Endodermal cell (in vitro differentiated cells): ENCODE data around the gene ASPA. TPM values are rescaled to one million over a fixed set of nuclear protein-coding genes. Genes with fewer than 3 reads are reported as not detected.

Experiments used
- DNase-seq: peaks from one replicate; pipeline ENCODE4 v3.0.0-alpha.2; 2017
- H3K27ac ChIP-seq: 2 replicates; pipeline ENCODE4 v1.5.1; 2013; ENCODE audit warnings: mild to moderate bottlenecking, low read depth, low read length, moderate library complexity
- H3K27me3 ChIP-seq: 2 replicates; pipeline ENCODE4 v1.6.1; 2013; ENCODE audit warnings: mild to moderate bottlenecking, low read length, moderate library complexity; ENCODE audit not compliant: insufficient read depth, control insufficient read depth, poor library complexity, severe bottlenecking
- H3K36me3 ChIP-seq: 2 replicates; pipeline ENCODE4 v1.7.0; 2013; ENCODE audit warnings: mild to moderate bottlenecking, low read length, moderate library complexity; ENCODE audit not compliant: control insufficient read depth, insufficient read depth
- H3K4me1 ChIP-seq: one replicate; pipeline ENCODE4 v1.7.0; 2013; ENCODE audit warnings: low read length; ENCODE audit not compliant: control insufficient read depth, insufficient read depth
- H3K4me3 ChIP-seq: 2 replicates; pipeline ENCODE4 v1.5.1; 2013; ENCODE audit warnings: mild to moderate bottlenecking, low read length, moderate library complexity
- H3K9ac ChIP-seq: 2 replicates; pipeline ENCODE4 v1.6.1; 2013; ENCODE audit warnings: mild to moderate bottlenecking, low read length, moderate library complexity; ENCODE audit not compliant: poor library complexity, severe bottlenecking; ENCODE audit errors: extremely low read depth
- H3K9me3 ChIP-seq: 2 replicates; pipeline ENCODE4 v1.6.1; 2013; ENCODE audit warnings: mild to moderate bottlenecking, low read length, moderate library complexity; ENCODE audit not compliant: control insufficient read depth
- H3K27ac Mint-ChIP-seq: 2 replicates; pipeline ENCODE4 v1.8.0; 2020; ENCODE audit warnings: mixed read lengths
- H3K27me3 Mint-ChIP-seq: 2 replicates; pipeline ENCODE4 v1.8.0; 2021; ENCODE audit warnings: mild to moderate bottlenecking, mixed read lengths; ENCODE audit not compliant: insufficient read depth
- H3K36me3 Mint-ChIP-seq: 2 replicates; pipeline ENCODE4 v1.8.0; 2020; ENCODE audit warnings: low read depth, mixed read lengths
- H3K4me1 Mint-ChIP-seq: 2 replicates; pipeline ENCODE4 v1.8.0; 2020; ENCODE audit warnings: mixed read lengths
- H3K4me3 Mint-ChIP-seq: 2 replicates; pipeline ENCODE4 v1.8.0; 2020; ENCODE audit warnings: mild to moderate bottlenecking, moderate library complexity, mixed read lengths
- H3K9me3 Mint-ChIP-seq: 2 replicates; pipeline ENCODE4 v1.8.0; 2020; ENCODE audit warnings: mild to moderate bottlenecking, mixed read lengths
- WGBS, 2 experiments: methylation state at CpG; one replicate each; pipeline versions ENCODE4 v1.1.5 to v1.1.7; 2013; ENCODE audit warnings: missing lambda C conversion rate in 2 of 2, mixed read lengths in 1 of 2; ENCODE audit not compliant: insufficient coverage in 1 of 2, insufficient read length in 1 of 2; 5-methylcytosine and 5-hydroxymethylcytosine counted together
- total RNA-seq, 2 donors: library from RNA; stranded (reverse); fragmentation: NEBNext Ultra II Directional in 1 of 2; extraction: Animal tissue kit (Norgen Biotek cat#: 25700) in 1 of 2; gene quantifications; 2 replicates in 1 of 2; 3 replicates in 1 of 2; pipeline ENCODE4 v1.2.1, GENCODE V29; 2021
- TF ChIP-seq, protein P1 (sequence below): fragments of 200-600 bp; sonication (generic); conservative IDR thresholded peaks from 2 replicates; pipeline ENCODE4 v1.5.0; 2021; ENCODE audit warnings: antibody characterized with exemption, mild to moderate bottlenecking

The ASPA gene
- total RNA-seq, 2 donors from 2014 or later, result not detected

GRCh38 chr17:3543453-3543852 is 67.7 kb downstream of the ASPA start:
- H3K4me1 ChIP-seq, result peaks cover 5% of the 10 kb centered on the region
- Mint-ChIP-seq H3K27me3 (peaks cover 8% of the 10 kb centered on the region), H3K4me1 (peaks cover 23% of the 10 kb centered on the region), H3K27ac (no peak overlapping the region), H3K36me3 (no peaks in the 10 kb centered on the region), H3K9me3 (no peaks in the 10 kb centered on the region), H3K4me3 (no peak overlapping the region)
- H3K27ac ChIP-seq, result no peak overlapping the region
- H3K36me3 ChIP-seq, result no peaks in the 10 kb centered on the region
- H3K27me3 ChIP-seq, result no peaks in the 10 kb centered on the region
- no peaks in the 10 kb centered on the region for H3K9me3 ChIP-seq
- DNase-seq, result peak; percentile 41
- H3K4me3 ChIP-seq, result no peak overlapping the region
- TF ChIP-seq, protein P1, sequence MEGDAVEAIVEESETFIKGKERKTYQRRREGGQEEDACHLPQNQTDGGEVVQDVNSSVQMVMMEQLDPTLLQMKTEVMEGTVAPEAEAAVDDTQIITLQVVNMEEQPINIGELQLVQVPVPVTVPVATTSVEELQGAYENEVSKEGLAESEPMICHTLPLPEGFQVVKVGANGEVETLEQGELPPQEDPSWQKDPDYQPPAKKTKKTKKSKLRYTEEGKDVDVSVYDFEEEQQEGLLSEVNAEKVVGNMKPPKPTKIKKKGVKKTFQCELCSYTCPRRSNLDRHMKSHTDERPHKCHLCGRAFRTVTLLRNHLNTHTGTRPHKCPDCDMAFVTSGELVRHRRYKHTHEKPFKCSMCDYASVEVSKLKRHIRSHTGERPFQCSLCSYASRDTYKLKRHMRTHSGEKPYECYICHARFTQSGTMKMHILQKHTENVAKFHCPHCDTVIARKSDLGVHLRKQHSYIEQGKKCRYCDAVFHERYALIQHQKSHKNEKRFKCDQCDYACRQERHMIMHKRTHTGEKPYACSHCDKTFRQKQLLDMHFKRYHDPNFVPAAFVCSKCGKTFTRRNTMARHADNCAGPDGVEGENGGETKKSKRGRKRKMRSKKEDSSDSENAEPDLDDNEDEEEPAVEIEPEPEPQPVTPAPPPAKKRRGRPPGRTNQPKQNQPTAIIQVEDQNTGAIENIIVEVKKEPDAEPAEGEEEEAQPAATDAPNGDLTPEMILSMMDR, result no peak
- H3K9ac ChIP-seq, result no peak overlapping the region
- 91 to 98% methylated on average over 6 to 10 of the region's 10 CpGs for WGBS, 2 experiments

DNA sequence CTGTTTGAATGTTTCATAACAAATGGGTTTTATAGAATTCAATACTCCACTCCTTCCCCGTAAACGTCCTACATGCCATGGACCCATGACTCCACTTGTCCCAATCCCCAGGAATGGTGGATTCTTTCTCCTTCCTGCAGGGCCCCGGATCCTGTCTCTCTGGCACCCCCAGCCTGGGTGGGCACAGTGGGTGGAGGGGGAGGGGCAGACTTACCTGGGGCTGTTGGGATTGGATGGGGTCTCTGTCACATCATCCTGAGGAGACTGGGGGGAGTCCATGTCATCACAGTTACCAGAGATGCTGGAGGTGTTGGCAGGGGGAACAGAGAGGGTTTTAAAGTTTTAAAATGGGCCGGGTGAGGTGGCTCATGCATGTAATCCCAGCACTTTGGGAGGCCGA is 68.6 kb downstream of the ASPA start:
- Histone ChIP-seq H3K4me3 (no peak overlapping the region), H3K27me3 (no peaks in the 10 kb centered on the region), H3K9me3 (no peaks in the 10 kb centered on the region), H3K36me3 (no peaks in the 10 kb centered on the region), H3K9ac (no peak overlapping the region), H3K4me1 (peaks cover 5% of the 10 kb centered on the region), H3K27ac (no peak overlapping the region)
- Mint-ChIP-seq H3K4me3 (no peak overlapping the region), H3K4me1 (peaks cover 23% of the 10 kb centered on the region), H3K27ac (no peak overlapping the region), H3K36me3 (no peaks in the 10 kb centered on the region), H3K27me3 (peaks cover 17% of the 10 kb centered on the region), H3K9me3 (no peaks in the 10 kb centered on the region)
- TF ChIP-seq, protein P1, result no peak
- DNase-seq, result peak; percentile 38
- WGBS, 2 experiments, result 93% methylated on average over 3 to 5 of the region's 5 CpGs

DNA sequence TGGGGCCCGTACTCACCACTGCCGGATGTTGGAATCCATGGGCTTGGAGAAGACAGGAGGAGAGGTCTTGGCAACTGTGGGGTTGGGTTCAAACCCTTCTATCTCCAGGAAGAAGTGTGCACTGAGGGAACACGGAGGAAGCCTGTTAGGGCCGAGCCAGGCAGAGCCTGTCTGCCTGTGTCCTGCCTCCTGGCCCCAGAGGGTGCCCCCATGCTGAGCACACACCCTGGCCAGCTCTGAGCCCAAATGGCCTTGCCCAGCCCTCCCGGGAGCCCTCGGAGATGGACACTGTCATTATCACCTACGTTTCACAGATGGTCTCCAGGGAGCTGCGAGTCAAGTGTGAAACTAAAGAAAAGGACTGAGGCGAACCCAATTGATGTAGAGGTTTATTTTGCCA is 69.4 kb downstream of the ASPA start:
- Histone ChIP-seq H3K27me3 (no peaks in the 10 kb centered on the region), H3K36me3 (no peaks in the 10 kb centered on the region), H3K27ac (no peak overlapping the region), H3K9ac (no peak overlapping the region), H3K4me3 (no peak overlapping the region), H3K4me1 (peaks cover 5% of the 10 kb centered on the region), H3K9me3 (no peaks in the 10 kb centered on the region)
- Mint-ChIP-seq H3K9me3 (no peaks in the 10 kb centered on the region), H3K27me3 (peaks cover 22% of the 10 kb centered on the region), H3K4me1 (peaks cover 23% of the 10 kb centered on the region), H3K4me3 (no peak overlapping the region), H3K27ac (no peak overlapping the region), H3K36me3 (no peaks in the 10 kb centered on the region)
- DNase-seq, result peak; percentile 63
- TF ChIP-seq, protein P1, result no peak
- WGBS, 2 experiments, result 76 to 78% methylated on average over 7 to 9 of the region's 9 CpGs
